Choroid plexus epithelial cell (primary cell): ENCODE measurements around the gene RTL10.

Experiments used
- DNase-seq: peaks from one replicate; pipeline ENCODE4 v3.0.0-alpha.2; 2010; ENCODE audit warnings: low read depth
- H3K4me3 ChIP-seq: 2 replicates; pipeline ENCODE4 v1.5.1; 2011; ENCODE audit warnings: low read depth, mild to moderate bottlenecking, control low read depth, low read length, moderate library complexity
- TF ChIP-seq, protein P1 (sequence below): conservative IDR thresholded peaks from 2 replicates; pipeline ENCODE4 v1.5.1; 2011; ENCODE audit warnings: low read depth, mild to moderate bottlenecking, control low read depth, inconsistent platforms, low read length, moderate library complexity

The RTL10 gene

DNA sequence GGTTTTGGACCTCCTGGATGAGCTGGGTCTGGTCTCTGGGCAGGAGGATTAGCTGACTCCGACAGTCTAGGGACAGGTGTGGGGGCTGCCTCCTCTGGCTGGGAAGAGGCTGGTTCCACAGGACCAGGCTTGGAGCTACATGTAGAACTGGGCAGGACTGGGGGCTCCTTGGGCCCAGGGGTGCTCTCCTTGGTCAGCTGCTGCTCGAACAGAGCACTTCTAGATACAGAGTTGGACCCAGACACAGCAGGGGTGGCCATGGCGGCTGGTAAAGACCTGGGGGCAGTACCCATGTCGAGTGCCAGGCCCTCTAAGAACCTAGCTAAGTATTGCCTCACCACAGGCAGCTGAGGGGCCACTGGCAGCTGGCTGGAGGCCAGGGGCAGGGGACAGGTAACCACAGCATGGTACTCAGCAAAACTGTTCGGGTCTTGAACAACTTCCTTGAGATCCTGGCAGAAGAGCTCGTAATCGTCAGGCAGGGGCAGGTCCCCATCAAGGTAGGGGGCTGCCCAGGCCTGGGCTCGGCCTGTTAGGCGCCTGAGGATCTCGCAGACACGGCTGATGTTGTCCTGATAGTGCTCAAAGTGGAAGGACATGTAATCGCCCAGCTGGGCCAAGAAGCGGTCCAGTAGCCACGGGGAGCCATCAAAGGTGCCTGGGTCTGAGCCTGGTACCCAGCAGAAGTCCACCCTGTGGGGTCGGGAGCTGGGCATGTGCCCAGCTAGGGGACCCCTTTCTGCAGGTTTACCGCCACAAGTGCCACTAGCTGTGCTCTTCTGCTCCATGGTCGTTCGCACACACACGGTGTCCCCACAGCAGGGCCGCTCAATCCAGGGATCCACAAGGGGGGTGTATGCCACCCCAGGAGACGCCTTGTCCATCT is 3.1 kb downstream of the RTL10 start:
- TF ChIP-seq, protein P1, sequence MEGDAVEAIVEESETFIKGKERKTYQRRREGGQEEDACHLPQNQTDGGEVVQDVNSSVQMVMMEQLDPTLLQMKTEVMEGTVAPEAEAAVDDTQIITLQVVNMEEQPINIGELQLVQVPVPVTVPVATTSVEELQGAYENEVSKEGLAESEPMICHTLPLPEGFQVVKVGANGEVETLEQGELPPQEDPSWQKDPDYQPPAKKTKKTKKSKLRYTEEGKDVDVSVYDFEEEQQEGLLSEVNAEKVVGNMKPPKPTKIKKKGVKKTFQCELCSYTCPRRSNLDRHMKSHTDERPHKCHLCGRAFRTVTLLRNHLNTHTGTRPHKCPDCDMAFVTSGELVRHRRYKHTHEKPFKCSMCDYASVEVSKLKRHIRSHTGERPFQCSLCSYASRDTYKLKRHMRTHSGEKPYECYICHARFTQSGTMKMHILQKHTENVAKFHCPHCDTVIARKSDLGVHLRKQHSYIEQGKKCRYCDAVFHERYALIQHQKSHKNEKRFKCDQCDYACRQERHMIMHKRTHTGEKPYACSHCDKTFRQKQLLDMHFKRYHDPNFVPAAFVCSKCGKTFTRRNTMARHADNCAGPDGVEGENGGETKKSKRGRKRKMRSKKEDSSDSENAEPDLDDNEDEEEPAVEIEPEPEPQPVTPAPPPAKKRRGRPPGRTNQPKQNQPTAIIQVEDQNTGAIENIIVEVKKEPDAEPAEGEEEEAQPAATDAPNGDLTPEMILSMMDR, result no peak
- no peak overlapping the region for H3K4me3 ChIP-seq
- no peak for DNase-seq

DNA sequence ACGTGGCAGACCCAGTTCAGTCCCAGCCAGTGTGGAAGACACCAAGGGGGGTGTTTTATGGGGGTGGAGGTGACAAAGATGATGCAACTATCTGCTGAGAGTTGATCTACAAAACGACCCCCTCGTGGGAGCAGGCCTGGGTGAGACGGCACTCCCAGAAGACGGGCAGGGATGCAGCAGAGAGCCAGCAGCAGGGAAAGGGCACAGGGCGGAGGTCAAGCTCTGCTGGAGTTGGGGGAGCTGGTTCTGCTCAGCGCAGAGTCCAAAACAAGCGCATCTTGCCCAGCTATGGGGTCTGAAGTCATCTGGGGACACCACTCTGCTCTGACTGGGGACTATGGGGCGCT is 3.9 kb downstream of the RTL10 start:
- DNase-seq, result no peak
- H3K4me3 ChIP-seq, result no peak overlapping the region
- TF ChIP-seq, protein P1, result no peak

DNA sequence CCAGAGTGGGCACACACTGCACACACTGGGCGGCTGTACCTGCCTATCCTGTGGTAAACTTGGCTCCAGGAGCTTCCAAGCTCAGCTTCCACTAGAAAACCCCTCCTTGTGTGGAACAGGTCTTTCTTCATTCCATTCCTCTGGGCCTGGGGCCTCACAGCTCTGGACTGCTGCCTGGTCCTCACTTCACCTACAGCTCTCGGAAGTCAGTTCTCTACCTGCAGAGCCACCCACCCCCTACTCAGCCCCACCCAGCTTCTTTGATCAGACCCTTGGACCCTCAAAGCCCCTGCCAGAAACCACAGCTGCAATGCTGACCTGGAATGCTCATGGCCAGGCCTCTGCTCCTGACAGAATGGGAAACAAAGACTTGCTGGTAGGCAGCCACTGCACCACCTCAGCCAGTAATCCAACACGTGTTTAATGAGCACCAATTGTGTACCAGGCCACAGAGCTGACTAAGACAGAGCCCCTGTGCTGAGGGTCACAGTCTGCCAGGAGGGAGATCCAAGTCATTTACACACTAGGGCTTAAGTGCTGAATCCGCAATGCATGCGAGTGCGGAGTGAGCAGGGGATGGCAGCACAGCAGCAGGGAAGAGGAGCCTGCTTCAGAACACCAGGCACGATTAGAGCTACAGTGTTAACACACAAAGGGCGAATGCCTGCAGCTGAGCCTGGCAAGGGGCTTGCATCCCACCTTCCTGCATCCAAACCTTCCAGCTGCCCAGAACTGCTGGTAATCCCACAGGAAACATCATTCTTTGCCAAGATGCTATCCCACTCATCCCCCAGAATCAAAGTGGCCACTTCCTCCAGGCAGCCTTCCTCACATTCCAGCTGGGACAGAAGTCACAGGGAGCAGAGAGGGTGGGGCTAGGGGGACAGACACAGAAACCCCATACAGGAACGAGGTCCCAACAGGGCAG is 4.6 kb downstream of the RTL10 start:
- H3K4me3 ChIP-seq, result no peak overlapping the region
- no peak for DNase-seq
- TF ChIP-seq, protein P1, result no peak

DNA sequence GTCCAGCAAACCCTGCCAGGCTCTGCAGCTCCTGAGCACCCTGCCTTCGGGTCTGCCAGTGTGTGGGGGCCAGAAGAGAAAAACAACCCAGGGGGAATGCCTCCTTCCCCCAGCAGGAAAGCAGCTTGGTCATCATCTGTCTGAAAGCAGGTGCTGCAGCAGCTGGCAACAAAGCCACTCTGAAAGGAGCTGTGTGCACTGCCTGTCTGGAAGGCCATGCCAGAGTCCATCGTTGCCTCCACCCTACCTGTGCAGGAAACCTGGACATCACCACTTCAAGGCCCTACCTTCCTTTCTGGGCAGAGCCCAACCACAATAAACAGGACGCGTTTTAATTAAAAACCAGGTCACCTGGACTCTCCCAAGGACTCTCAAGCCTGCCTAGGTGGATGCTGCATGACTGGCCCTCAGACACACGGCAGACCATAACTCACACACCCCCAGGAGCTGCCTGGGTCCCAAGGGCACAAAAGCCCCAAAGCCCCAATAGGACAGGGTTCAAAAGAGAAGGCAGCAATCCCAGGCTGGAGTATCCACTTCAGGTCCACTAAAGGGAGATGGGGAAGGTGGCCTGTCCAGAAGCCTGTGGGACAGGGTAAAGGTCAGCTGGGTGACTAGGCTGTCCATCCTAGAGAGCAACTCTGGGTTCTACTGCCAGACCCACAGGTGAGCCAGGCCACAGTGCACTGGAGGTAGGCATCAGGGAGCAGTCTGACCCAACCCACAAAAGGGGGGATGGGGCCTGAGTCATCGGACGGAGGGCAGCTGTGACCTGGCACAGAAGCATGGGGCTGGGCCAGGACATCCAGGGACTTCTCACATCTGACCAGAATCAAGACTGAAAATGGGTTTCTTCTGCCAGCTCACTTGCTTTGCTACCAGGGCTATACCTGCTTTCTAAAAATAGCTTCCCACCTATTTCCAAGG is 6.1 kb downstream of the RTL10 start:
- TF ChIP-seq, protein P1, result no peak
- DNase-seq, result no peak
- no peak overlapping the region for H3K4me3 ChIP-seq

DNA sequence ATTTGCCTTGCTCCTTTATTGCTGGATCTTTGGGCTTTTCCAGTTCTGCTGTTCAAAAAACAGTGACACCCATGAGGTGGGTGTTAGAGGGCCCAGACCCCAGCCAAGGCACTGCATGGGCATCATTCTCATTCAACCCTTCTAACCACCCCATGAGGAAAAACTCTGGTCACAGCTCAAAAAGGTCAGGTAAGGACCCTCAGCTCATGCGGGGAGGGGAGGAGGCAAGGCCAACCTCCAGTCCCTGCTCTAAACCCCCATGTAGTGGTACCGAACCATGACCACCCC is 7.4 kb downstream of the RTL10 start:
- no peak for DNase-seq
- H3K4me3 ChIP-seq, result no peak overlapping the region
- TF ChIP-seq, protein P1, result no peak

DNA sequence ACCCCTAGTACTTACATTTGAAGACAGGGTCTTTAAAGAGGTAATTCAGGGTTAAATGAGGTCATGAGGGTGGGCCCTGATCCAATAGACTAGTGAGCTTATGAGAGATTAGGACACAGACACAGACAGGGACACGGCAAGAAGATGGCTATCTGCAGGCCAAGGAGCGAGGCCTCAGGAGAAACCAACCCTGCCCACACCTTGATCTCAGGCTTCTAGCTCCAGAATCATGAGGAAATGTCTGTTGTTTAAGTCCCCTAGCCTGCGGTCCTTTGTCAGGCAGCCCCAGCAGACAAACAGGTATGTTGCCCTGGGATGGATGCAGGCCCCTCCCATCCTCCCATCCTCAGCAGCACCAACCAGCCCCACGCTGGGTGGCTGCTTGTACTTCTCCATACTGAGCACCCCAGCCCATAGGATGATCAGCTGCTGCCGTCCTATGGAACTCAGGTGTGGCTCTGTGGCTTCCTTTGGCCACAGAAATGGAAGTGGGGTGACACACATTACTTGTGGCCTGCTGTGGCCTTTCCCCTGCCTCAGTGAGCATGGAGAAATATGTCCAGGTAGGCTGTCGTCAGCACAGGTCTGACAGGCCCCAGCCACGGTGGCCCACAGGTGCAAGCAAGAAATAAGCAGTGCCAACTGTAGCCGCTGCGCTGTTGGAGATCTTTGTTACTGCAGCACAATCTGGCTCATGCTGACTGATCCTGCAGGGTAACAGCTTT is 7.9 kb downstream of the RTL10 start:
- no peak for DNase-seq
- TF ChIP-seq, protein P1, result no peak
- no peak overlapping the region for H3K4me3 ChIP-seq
